GM19324 (cell line): ENCODE data around the gene C20orf173.
"Not testable (repeated sequence)": the region's sequence is repeated elsewhere in the genome, so short reads cannot be mapped to it uniquely, and the experiment has no call there.

Experiments
- ATAC-seq: cut with Tn5 transposase; IDR thresholded peaks from one replicate; pipeline ENCODE4 v1.9.1; 2021; ENCODE audit warnings: mild to moderate bottlenecking, moderate library complexity; ENCODE audit not compliant: unreplicated experiment, low FRiP score

The C20orf173 gene

GRCh38 chr20:35529552-35529951 is at the start of gene C20orf173:
C20orf173 (minus strand) TSS chr20:35529652; CDS start chr20:35529373, 279 bp downstream.
- no peak for ATAC-seq

GRCh38 chr20:35579196-35579595 is 49.7 kb upstream of the C20orf173 start:
- no peak for ATAC-seq

GRCh38 chr20:35578469-35578868 is 49.0 kb upstream of the C20orf173 start:
- no peak for ATAC-seq

DNA sequence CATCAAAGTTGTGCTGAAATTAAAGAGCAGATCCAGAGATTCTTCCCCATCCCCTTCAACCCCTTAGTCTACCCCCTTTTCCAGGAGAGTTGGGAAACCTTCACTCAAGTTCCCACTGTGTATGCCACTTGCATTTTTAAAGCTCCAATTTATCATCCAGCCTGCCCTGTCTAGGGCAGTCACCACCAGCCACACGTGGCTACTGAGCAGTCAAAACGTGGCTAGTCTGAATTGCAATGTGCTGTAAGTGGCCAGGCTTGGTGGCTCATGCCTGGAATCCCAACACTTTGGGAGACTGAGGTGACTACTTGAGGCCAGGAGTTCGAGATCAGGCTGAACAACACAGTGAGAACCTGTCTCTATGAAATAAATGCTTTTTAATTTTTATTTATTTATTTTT is 47.4 kb upstream of the C20orf173 start:
- no peak for ATAC-seq

DNA sequence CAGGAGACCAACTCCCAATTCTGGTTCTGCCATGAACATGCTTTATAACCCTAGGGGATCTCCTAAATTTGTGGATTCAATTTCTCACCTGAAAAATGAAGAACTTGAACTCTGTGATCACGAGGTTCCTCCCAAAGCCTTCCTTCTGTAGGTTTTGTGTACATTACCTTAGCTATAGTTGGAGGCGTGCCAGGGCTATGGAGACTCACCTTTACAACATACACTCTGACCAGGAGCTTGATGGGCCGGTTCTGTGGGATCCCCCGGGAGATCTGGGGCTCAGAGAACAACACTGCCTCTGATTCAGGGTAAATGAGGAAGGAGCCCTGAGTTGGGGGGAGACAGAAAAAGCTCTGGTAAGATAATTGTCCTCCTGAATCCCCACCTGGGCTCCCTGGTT is 46.5 kb upstream of the C20orf173 start:
- no peak for ATAC-seq

- ATAC-seq: no peak
These were observed 43.4 kb upstream of the C20orf173 start for GRCh38 chr20:35572838-35573237.

GRCh38 chr20:35571555-35571954 is 42.1 kb upstream of the C20orf173 start:
- ATAC-seq: no peak

- ATAC-seq: no peak
These were observed 39.2 kb upstream of the C20orf173 start for GRCh38 chr20:35568645-35569044.

DNA sequence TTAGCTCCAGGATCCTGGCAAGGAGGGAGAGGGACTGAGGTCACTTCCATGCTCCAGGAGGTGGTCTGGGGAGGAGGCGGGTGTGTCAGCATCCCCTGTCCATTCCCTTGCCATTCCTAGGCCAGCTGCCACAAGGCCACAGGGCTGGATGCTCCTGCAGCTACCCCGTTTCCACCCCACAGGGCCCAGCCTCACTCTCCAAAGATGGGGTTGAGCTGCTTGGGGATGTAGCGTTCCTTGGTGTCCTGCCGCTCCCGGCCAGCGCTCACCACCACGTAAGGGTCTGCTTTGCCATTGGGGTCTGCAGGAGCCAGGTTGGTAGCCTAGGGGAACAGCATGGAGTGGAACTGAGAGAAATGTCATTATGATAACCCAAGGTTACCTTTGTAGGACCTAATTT is 35.5 kb upstream of the C20orf173 start:
- ATAC-seq: no peak

DNA sequence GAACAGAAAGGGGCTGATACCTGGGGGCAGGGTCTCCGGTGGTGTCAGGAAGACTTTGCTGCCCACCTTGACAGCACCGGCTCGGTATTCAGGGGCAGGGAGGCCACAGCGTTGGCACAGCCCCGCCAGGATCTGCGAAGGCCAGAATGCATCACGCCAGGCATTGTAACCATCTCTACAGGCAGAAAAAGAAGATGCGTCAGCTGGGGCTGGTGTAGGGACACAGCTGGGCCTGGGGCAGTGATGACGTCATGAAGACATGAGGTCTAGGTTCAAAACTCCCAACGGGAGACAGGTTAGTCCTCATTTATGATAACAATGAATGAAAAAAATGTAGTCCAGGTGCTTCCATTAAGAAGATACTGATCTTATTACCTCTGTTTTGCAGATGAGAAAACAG is 34.4 kb upstream of the C20orf173 start:
- no peak for ATAC-seq

DNA sequence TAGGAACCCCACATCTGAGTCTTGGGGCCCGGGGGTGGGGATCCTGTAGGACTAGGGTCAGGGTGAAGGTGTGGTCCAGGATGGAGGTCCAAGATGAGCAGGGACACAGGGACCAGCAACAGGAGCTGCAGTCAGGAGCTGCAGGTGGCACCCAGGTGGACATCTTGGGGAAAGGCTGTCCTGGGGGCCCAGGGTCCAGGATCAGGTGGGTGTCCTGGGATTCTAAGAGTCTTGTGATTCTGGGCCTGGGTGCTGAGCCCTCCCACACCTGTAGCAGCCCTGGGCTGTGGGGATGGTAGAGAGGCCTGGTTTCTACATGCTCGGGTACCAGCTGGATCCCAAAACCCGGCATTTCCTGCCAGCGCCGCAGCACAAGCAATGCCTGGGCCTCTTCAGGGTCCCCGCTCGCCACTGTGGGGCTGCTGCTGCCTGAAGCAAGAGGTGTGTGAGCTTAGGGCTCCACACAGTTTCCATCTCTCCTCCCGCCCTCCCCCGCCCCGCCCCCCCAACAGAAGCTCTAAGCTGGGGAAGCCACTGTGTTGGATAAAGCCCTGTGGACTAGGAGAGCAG is 33.2 kb upstream of the C20orf173 start:
- no peak for ATAC-seq

DNA sequence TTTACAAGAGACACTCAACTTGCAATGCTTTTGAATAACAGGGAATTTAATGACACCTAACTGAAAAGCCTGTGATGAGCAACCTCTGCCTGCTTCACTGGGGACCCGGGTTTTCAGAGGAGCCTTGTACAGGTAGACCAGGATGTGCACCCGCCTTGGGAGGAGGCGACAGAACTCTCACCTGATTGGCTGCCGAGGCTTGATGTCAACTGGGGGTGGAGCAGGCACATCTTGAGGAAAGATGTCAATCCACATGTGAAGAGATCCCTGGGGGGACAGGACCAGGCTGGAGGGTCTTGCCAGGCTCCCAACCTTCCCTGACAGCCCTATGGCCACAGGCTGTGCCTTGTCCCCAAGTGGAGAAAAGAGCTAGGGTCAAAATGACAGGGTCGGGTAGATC is 32.2 kb upstream of the C20orf173 start:
- ATAC-seq: no peak

GRCh38 chr20:35561268-35561667 is 31.8 kb upstream of the C20orf173 start:
- no peak for ATAC-seq

DNA sequence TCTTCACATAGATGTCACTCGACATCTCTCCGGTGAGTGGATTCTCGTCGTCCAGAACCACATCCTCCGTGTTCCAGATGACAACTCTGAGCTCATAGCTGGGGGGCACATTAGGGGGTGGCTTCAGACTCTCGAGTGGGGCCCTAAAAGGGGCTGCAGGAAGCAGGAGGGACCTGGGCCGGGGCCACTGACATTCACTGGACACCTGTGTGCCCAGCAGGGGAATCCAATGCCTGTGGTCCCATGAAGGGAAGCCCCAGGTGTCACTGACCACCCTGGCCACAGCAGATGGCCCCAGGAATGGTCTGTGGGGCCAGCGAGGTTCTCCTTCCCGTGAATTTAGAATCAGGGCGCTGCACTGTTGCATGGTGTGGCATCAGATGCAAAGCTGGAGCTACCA is 31.1 kb upstream of the C20orf173 start:
- no peak for ATAC-seq

- no peak for ATAC-seq
These were observed 30.7 kb upstream of the C20orf173 start for GRCh38 chr20:35560105-35560511.

DNA sequence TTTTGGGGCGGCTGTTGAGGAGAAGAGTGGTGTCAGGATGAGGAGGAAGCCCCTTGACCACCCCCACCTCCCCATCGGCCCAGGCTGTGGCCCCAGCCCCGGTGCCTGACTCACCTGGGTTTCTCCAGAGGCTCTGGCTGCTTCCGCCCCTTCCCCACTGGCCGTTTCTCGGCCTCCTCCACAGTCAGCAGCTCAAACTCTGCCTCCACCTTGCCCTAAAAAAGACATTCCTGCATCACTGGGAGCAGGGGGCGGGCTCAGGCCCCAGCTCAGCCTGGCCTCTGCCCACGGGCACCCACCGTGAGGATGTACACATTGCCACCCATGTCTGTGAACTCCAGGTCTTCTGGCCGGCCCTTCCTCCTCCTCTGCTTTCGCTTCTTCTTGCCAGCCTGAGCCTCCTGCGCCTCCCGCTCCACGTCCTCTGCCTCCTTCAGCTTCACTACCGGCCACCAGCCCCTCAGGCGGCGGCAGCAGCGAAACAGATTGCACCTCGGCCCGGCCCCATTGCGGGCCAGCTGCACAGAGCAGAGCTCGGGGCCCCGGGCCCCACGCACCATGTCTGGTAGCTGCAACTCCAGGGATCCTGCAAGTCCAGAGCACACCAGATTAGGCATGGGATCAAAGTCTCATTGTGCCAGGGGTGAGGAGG is 29.7 kb upstream of the C20orf173 start:
- no peak for ATAC-seq

DNA sequence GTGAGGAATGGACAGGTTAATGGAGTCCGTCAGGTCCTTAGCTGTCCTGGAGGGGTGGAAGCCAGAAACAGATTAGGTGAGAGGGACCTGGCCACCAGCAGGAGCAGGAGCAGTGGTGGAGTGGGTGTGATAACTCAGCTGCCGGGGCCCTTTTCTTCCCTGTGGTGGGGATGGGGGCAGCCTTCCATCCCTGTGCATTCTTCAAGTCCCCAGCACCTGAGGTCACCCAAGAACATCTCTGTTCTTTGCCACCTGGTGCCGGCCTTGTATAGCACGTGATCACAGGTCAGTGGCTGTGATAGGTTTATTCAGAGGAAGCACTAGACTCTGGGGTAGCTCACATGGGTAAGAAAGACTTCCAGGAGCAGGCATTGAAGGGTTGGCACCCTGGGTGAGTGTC is 29.0 kb upstream of the C20orf173 start:
- no peak for ATAC-seq

DNA sequence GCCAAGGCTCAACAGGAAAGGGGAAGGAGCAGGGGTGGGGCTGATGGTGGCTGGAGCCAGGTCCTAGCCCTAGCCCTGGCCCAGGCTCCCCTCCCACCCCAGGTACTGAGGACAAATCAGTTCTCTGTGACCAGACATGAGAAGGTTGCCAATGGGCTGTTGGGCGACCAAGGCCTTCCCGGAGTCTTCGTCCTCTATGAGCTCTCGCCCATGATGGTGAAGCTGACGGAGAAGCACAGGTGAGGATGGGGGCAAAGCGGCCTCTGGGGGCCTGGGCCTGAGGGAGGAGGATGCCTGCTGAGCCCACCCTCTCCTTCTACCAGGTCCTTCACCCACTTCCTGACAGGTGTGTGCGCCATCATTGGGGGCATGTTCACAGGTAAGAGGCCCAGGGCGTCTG is 27.4 kb upstream of the C20orf173 start:
- no peak for ATAC-seq

- ATAC-seq: no peak
These were observed 26.6 kb upstream of the C20orf173 start for GRCh38 chr20:35555951-35556645.

- not testable (repeated sequence) for ATAC-seq
These were observed 26.0 kb upstream of the C20orf173 start for GRCh38 chr20:35555461-35555860.

- no peak for ATAC-seq
These were observed 23.5 kb upstream of the C20orf173 start for GRCh38 chr20:35552914-35553313.

DNA sequence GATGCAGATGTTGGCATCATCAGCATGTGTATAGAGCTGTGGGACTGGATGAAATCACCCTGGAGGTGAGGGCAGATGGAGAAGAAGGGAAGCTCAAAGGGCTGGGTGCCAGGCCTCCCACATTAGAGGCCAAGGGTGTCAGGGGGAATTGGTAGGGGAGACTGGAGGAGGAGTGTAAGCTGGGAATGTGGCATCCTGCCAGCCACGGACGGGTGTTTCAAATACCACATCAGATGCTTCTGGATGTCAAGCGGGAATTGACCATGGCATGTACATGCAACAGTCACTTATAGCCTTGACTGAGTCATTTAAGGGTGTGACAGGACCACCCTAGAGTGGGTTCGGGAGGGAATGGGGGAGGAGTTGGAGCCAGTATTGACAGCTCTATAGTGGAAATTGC is 22.1 kb upstream of the C20orf173 start:
- no peak for ATAC-seq
